Subcutaneous abdominal adipose tissue (tissue), 5 donors: ENCODE data around the gene RIMBP2.

Experiments used
- H3K27ac ChIP-seq: one replicate; pipeline ENCODE4 v1.7.0; 2013; ENCODE audit warnings: low read depth, mild to moderate bottlenecking, inconsistent platforms, low read length, moderate library complexity
- H3K27me3 ChIP-seq, 5 donors: one replicate each; pipeline ENCODE4 v1.7.0; 2013; ENCODE audit warnings: low read length in 5 of 5, inconsistent platforms in 1 of 5; ENCODE audit not compliant: control insufficient read depth in 5 of 5, insufficient read depth in 4 of 5
- H3K36me3 ChIP-seq, 5 donors: one replicate each; pipeline ENCODE4 v1.7.0; 2013; ENCODE audit warnings: low read length in 5 of 5; ENCODE audit not compliant: control insufficient read depth in 5 of 5, insufficient read depth in 5 of 5
- H3K4me1 ChIP-seq, 5 donors: one replicate each; pipeline ENCODE4 v1.7.0; 2013; ENCODE audit warnings: low read length in 5 of 5, mild to moderate bottlenecking in 3 of 5, moderate library complexity in 1 of 5; ENCODE audit not compliant: control insufficient read depth in 5 of 5, insufficient read depth in 5 of 5
- H3K4me3 ChIP-seq, 5 donors: one replicate each; pipeline ENCODE4 v1.7.0; 2013; ENCODE audit warnings: low read length in 5 of 5, low read depth in 1 of 5
- H3K9ac ChIP-seq, 5 donors: one replicate each; pipeline ENCODE4 v1.7.0; 2013; ENCODE audit warnings: low read length in 5 of 5, mild to moderate bottlenecking in 4 of 5, moderate library complexity in 3 of 5
- H3K9me3 ChIP-seq, 5 donors: one replicate each; pipeline ENCODE4 v1.7.0; 2013; ENCODE audit warnings: low read length in 5 of 5; ENCODE audit not compliant: control insufficient read depth in 5 of 5
- donor health status: healthy.
- donor health status: healthy.
- donor health status: healthy.
- donor health status: healthy.
- donor health status: healthy.

Gene RIMBP2

GRCh38 chr12:130463275-130463658 is 252.8 kb downstream of the RIMBP2 start:
- Histone ChIP-seq H3K4me1 (peaks cover 4 to 12% (median 7%) of the 10 kb centered on the region in 5 donors), H3K27ac (no peak overlapping the region), H3K36me3 (no peaks in the 10 kb centered on the region), H3K9me3 (peaks cover 0 to 14% (median 9%) of the 10 kb centered on the region in 5 donors), H3K27me3 (peaks cover 0 to 5% (median 0%) of the 10 kb centered on the region in 5 donors), H3K9ac (no peak overlapping the region), H3K4me3 (no peak overlapping the region)

GRCh38 chr12:130462558-130463274 is 253.4 kb downstream of the RIMBP2 start:
- Histone ChIP-seq H3K36me3 (no peaks in the 10 kb centered on the region), H3K4me3 (no peak overlapping the region), H3K9me3 (peaks cover 0 to 9% (median 4%) of the 10 kb centered on the region in 5 donors), H3K27ac (no peak overlapping the region), H3K9ac (no peak overlapping the region), H3K27me3 (peaks cover 0 to 5% (median 0%) of the 10 kb centered on the region in 5 donors), H3K4me1 (peaks cover 4 to 12% (median 7%) of the 10 kb centered on the region in 5 donors)

GRCh38 chr12:130461839-130462557 is 254.1 kb downstream of the RIMBP2 start:
- Histone ChIP-seq H3K4me1 (peaks cover 4 to 12% (median 7%) of the 10 kb centered on the region in 5 donors), H3K4me3 (no peak overlapping the region), H3K27ac (no peak overlapping the region), H3K9me3 (peaks cover 0 to 4% (median 0%) of the 10 kb centered on the region in 5 donors), H3K36me3 (no peaks in the 10 kb centered on the region), H3K9ac (no peak overlapping the region), H3K27me3 (peaks cover 0 to 5% (median 0%) of the 10 kb centered on the region in 5 donors)

GRCh38 chr12:130461447-130461815 is 254.7 kb downstream of the RIMBP2 start:
- H3K27me3 ChIP-seq, result peaks cover 0 to 5% (median 0%) of the 10 kb centered on the region in 5 donors
- no peak overlapping the region for H3K4me3 ChIP-seq
- H3K27ac ChIP-seq, result no peak overlapping the region
- H3K36me3 ChIP-seq, result no peaks in the 10 kb centered on the region
- peaks cover 4 to 12% (median 7%) of the 10 kb centered on the region in 5 donors for H3K4me1 ChIP-seq
- no peaks in the 10 kb centered on the region for H3K9me3 ChIP-seq
- no peak overlapping the region for H3K9ac ChIP-seq

GRCh38 chr12:130460611-130461446 is 255.3 kb downstream of the RIMBP2 start:
- H3K36me3 ChIP-seq, result no peaks in the 10 kb centered on the region
- no peak overlapping the region for H3K9ac ChIP-seq
- no peak overlapping the region for H3K27ac ChIP-seq
- peaks cover 0 to 5% (median 5%) of the 10 kb centered on the region in 5 donors for H3K27me3 ChIP-seq
- H3K4me3 ChIP-seq, result no peak overlapping the region
- no peaks in the 10 kb centered on the region for H3K9me3 ChIP-seq
- H3K4me1 ChIP-seq, result peaks cover 4 to 9% (median 7%) of the 10 kb centered on the region in 5 donors

GRCh38 chr12:130459916-130460315 is 256.2 kb downstream of the RIMBP2 start:
- no peaks in the 10 kb centered on the region for H3K9me3 ChIP-seq
- H3K27me3 ChIP-seq, result peaks cover 0 to 8% (median 5%) of the 10 kb centered on the region in 5 donors
- no peak overlapping the region for H3K4me3 ChIP-seq
- H3K36me3 ChIP-seq, result no peaks in the 10 kb centered on the region
- H3K9ac ChIP-seq, result no peak overlapping the region
- no peak overlapping the region for H3K27ac ChIP-seq
- peaks cover 0 to 6% (median 0%) of the 10 kb centered on the region in 5 donors for H3K4me1 ChIP-seq

- no peak overlapping the region for H3K27ac ChIP-seq
- peaks cover 0 to 6% (median 0%) of the 10 kb centered on the region in 5 donors for H3K4me1 ChIP-seq
- no peak overlapping the region for H3K4me3 ChIP-seq
Measured at GRCh38 chr12:130458341-130458740, 257.8 kb downstream of the RIMBP2 start.

GRCh38 chr12:130457215-130457614 is 258.9 kb downstream of the RIMBP2 start:
- H3K4me3 ChIP-seq, result no peak overlapping the region
- H3K27ac ChIP-seq, result no peak overlapping the region
- H3K4me1 ChIP-seq, result peaks cover 0 to 6% (median 0%) of the 10 kb centered on the region in 5 donors
- peaks cover 0 to 17% (median 5%) of the 10 kb centered on the region in 5 donors for H3K27me3 ChIP-seq
- H3K36me3 ChIP-seq, result no peaks in the 10 kb centered on the region
- H3K9me3 ChIP-seq, result no peaks in the 10 kb centered on the region
- no peak overlapping the region for H3K9ac ChIP-seq

More at GRCh38 chr12:130458341-130458740, 257.8 kb downstream of the RIMBP2 start:
- H3K9ac ChIP-seq, result no peak overlapping the region
- H3K9me3 ChIP-seq, result no peaks in the 10 kb centered on the region
- no peaks in the 10 kb centered on the region for H3K36me3 ChIP-seq
- H3K27me3 ChIP-seq, result peaks cover 0 to 11% (median 5%) of the 10 kb centered on the region in 5 donors

- H3K4me1 ChIP-seq, result peaks cover 0 to 6% (median 0%) of the 10 kb centered on the region in 5 donors
Measured at GRCh38 chr12:130456375-130457199, 259.5 kb downstream of the RIMBP2 start.

More at GRCh38 chr12:130456375-130457199, 259.5 kb downstream of the RIMBP2 start:
- no peak overlapping the region for H3K4me3 ChIP-seq
- no peak overlapping the region for H3K27ac ChIP-seq
- H3K9ac ChIP-seq, result no peak overlapping the region
- H3K27me3 ChIP-seq, result peaks cover 0 to 17% (median 5%) of the 10 kb centered on the region in 5 donors
- H3K36me3 ChIP-seq, result no peaks in the 10 kb centered on the region
- H3K9me3 ChIP-seq, result no peaks in the 10 kb centered on the region
